IMR-90 (cell line): Measurements from ENCODE around the gene SURF4. TPM values are rescaled to one million over a fixed set of nuclear protein-coding genes. Genes with fewer than 3 reads are reported as not detected.

Experiments used
- ATAC-seq: fragments of 200-7000 bp; cut with Tn5 transposase; 2 replicates; pipeline ENCODE4 v1.9.1; 2020; ENCODE audit warnings: low read depth, mild to moderate bottlenecking, moderate library complexity
- BruUV-seq: library from RNA; stranded (reverse); fragments of 400-500 nt; replicated peaks from 2 replicates; lab custom pipeline; 2021; lab: Mats Ljungman, UMichigan
- CTCF ChIA-PET: fragments of 300-600 bp; formaldehyde crosslinking; extraction: SDS; loops from one replicate; lab custom pipeline; 2021; ENCODE audit warnings: antibody characterized with exemption; lab: Yijun Ruan, JAX
- POLR2A ChIA-PET: fragments of 300-600 bp; sonication (Branson Sonifier 250); formaldehyde crosslinking; loops from one replicate; lab custom pipeline; 2022; ENCODE audit warnings: antibody characterized with exemption; ENCODE audit not compliant: unreplicated experiment; lab: Charles Lee
- DNase-seq: peaks from one replicate; pipeline ENCODE4 v3.0.0; 2013
- H2AFZ ChIP-seq: replicated peaks from 2 replicates; pipeline ENCODE3; 2013; ENCODE audit warnings: low read length, mild to moderate bottlenecking; ENCODE audit not compliant: poor library complexity
- H2AK5ac ChIP-seq: 2 replicates; pipeline ENCODE4 v1.6.1; 2013; ENCODE audit warnings: low read depth, low read length, inconsistent platforms
- H2AK9ac ChIP-seq: replicated peaks from 2 replicates; pipeline ENCODE3; 2013; ENCODE audit warnings: mild to moderate bottlenecking, low read depth, low read length, moderate library complexity; ENCODE audit not compliant: poor library complexity
- H2BK120ac ChIP-seq: 2 replicates; pipeline ENCODE4 v1.6.1; 2013; ENCODE audit warnings: low read depth, low read length, inconsistent platforms
- H2BK15ac ChIP-seq: 3 replicates; pipeline ENCODE4 v1.6.1; 2013; ENCODE audit warnings: low read depth, low read length, inconsistent platforms
- H2BK20ac ChIP-seq: 2 replicates; pipeline ENCODE4 v1.6.1; 2013; ENCODE audit warnings: low read depth, mild to moderate bottlenecking, inconsistent platforms, low read length, moderate library complexity
- H2BK5ac ChIP-seq: 2 replicates; pipeline ENCODE4 v1.6.1; 2013; ENCODE audit warnings: mild to moderate bottlenecking, low read depth, low read length, inconsistent platforms; ENCODE audit not compliant: poor library complexity, severe bottlenecking
- H3K14ac ChIP-seq: replicated peaks from 2 replicates; pipeline ENCODE4 v1.6.1; 2013; ENCODE audit warnings: low read depth, low read length, inconsistent platforms
- H3K18ac ChIP-seq: 2 replicates; pipeline ENCODE4 v1.6.1; 2013; ENCODE audit warnings: low read depth, low read length, control low read depth
- H3K23ac ChIP-seq: 2 replicates; pipeline ENCODE4 v1.6.1; 2013; ENCODE audit warnings: low read depth, low read length, inconsistent platforms
- H3K27ac ChIP-seq: 2 replicates; pipeline ENCODE4 v1.5.1; 2013; ENCODE audit warnings: mild to moderate bottlenecking, control low read depth, low read length; ENCODE audit not compliant: insufficient read depth
- H3K27me3 ChIP-seq: 2 replicates; pipeline ENCODE4 v1.6.1; 2013; ENCODE audit warnings: low read length; ENCODE audit not compliant: control insufficient read depth, insufficient read depth
- H3K36me3 ChIP-seq: 2 replicates; pipeline ENCODE4 v1.6.1; 2013; ENCODE audit warnings: low read length, mixed read lengths; ENCODE audit not compliant: control insufficient read depth, insufficient read depth
- H3K4ac ChIP-seq: 2 replicates; pipeline ENCODE4 v1.6.1; 2013; ENCODE audit warnings: low read depth, low read length, inconsistent platforms
- H3K4me1 ChIP-seq: 2 replicates; pipeline ENCODE4 v1.6.1; 2013; ENCODE audit warnings: low read length, mixed read lengths; ENCODE audit not compliant: control insufficient read depth, insufficient read depth
- H3K4me2 ChIP-seq: 2 replicates; pipeline ENCODE4 v1.6.1; 2013; ENCODE audit warnings: low read depth, mild to moderate bottlenecking, control low read depth, low read length, moderate library complexity
- H3K4me3 ChIP-seq: 2 replicates; pipeline ENCODE4 v1.5.1; 2013; ENCODE audit warnings: low read depth, mild to moderate bottlenecking, control low read depth, low read length, moderate library complexity; ENCODE audit not compliant: insufficient read depth
- H3K56ac ChIP-seq: 2 replicates; pipeline ENCODE4 v1.6.1; 2013; ENCODE audit warnings: low read length, inconsistent platforms; ENCODE audit not compliant: insufficient read depth; ENCODE audit errors: extremely low read depth
- H3K79me1 ChIP-seq, 2 experiments: 2 replicates each; pipeline ENCODE4 v1.6.1; 2013; ENCODE audit warnings: low read length in 2 of 2, inconsistent platforms in 1 of 2, low read depth in 1 of 2
- H3K9ac ChIP-seq: 2 replicates; pipeline ENCODE4 v1.6.1; 2013; ENCODE audit warnings: low read depth, low read length, control low read depth
- H3K9me1 ChIP-seq: 2 replicates; pipeline ENCODE4 v1.6.1; 2013; ENCODE audit warnings: low read length, inconsistent platforms; ENCODE audit not compliant: insufficient read depth
- H3K9me3 ChIP-seq: 2 replicates; pipeline ENCODE4 v1.6.1; 2013; ENCODE audit warnings: low read length; ENCODE audit not compliant: control insufficient read depth, insufficient read depth
- H4K20me1 ChIP-seq: 2 replicates; pipeline ENCODE4 v1.6.1; 2013; ENCODE audit warnings: low read length, inconsistent platforms; ENCODE audit not compliant: insufficient read depth
- H4K5ac ChIP-seq: 2 replicates; pipeline ENCODE4 v1.6.1; 2013; ENCODE audit warnings: mild to moderate bottlenecking, low read depth, low read length, control low read depth
- H4K8ac ChIP-seq, 2 experiments: 2 replicates each; pipeline ENCODE4 v1.6.1; 2013; ENCODE audit warnings: low read depth in 2 of 2, low read length in 2 of 2, control low read depth in 1 of 2, inconsistent platforms in 1 of 2
- H4K91ac ChIP-seq: 2 replicates; pipeline ENCODE4 v1.6.1; 2013; ENCODE audit warnings: low read depth, low read length, inconsistent platforms; ENCODE audit not compliant: insufficient read depth
- BHLHE40 ChIP-seq: fragments of 150-350 bp; IDR thresholded peaks from 2 replicates; pipeline ENCODE4 v1.6.1; 2016; ENCODE audit warnings: mild to moderate bottlenecking, low read depth, low read length
- CEBPB ChIP-seq: IDR thresholded peaks from 2 replicates; pipeline ENCODE4 v1.6.1; 2012; ENCODE audit warnings: low read depth, low read length, improper control_type of control experiment
- CHD1 ChIP-seq: IDR thresholded peaks from 2 replicates; pipeline ENCODE4 v1.6.1; 2012; ENCODE audit warnings: low read depth, low read length, improper control_type of control experiment
- FOS ChIP-seq: fragments of 150-350 bp; IDR thresholded peaks from 2 replicates; pipeline ENCODE4 v1.6.1; 2016; ENCODE audit warnings: low read depth, low read length
- MAFK ChIP-seq: IDR thresholded peaks from 2 replicates; pipeline ENCODE4 v1.6.1; 2012; ENCODE audit warnings: low read depth, low read length, improper control_type of control experiment
- MAZ ChIP-seq: IDR thresholded peaks from 2 replicates; pipeline ENCODE4 v1.6.1; 2012; ENCODE audit warnings: low read depth, mild to moderate bottlenecking, low read length, improper control_type of control experiment, moderate library complexity, borderline replicate concordance
- MXI1 ChIP-seq: IDR thresholded peaks from 2 replicates; pipeline ENCODE4 v1.6.1; 2012; ENCODE audit warnings: low read depth, mild to moderate bottlenecking, low read length, moderate library complexity, borderline replicate concordance
- NFE2L2 ChIP-seq: fragments of 150-350 bp; IDR thresholded peaks from 2 replicates; pipeline ENCODE4 v1.6.1; 2016; ENCODE audit warnings: low read depth, mild to moderate bottlenecking, low read length
- POLR2A ChIP-seq: IDR thresholded peaks from 2 replicates; pipeline ENCODE4 v1.6.1; 2012; ENCODE audit warnings: mild to moderate bottlenecking, low read depth, low read length
- RAD21 ChIP-seq: IDR thresholded peaks from 2 replicates; pipeline ENCODE4 v1.6.1; 2012; ENCODE audit warnings: low read length, improper control_type of control experiment
- RCOR1 ChIP-seq: IDR thresholded peaks from 2 replicates; pipeline ENCODE4 v1.6.1; 2012; ENCODE audit warnings: mild to moderate bottlenecking, low read length, improper control_type of control experiment; ENCODE audit not compliant: insufficient replicate concordance
- RFX5 ChIP-seq: IDR thresholded peaks from 2 replicates; pipeline ENCODE4 v1.8.0; 2012; ENCODE audit warnings: low read depth, mild to moderate bottlenecking, low read length, moderate library complexity
- SMC3 ChIP-seq: fragments of 150-350 bp; IDR thresholded peaks from 2 replicates; pipeline ENCODE4 v1.6.1; 2016; ENCODE audit warnings: low read depth, mild to moderate bottlenecking, antibody characterized with exemption, low read length, moderate library complexity
- WGBS, 2 experiments: methylation state at CpG; one replicate each; pipeline versions ENCODE4 v1.1.5 to v1.1.7; 2013; ENCODE audit warnings: missing lambda C conversion rate in 2 of 2; ENCODE audit not compliant: insufficient read length in 1 of 2; ENCODE audit errors: extremely low coverage in 2 of 2; 5-methylcytosine and 5-hydroxymethylcytosine counted together
- dilution Hi-C: fragments of 300-500 bp; cut with HindIII; formaldehyde crosslinking; loops from one replicate; pipeline ENCODE4 v1.14.3; 2018; ENCODE audit warnings: low sequenced_read_pairs; ENCODE audit not compliant: unreplicated experiment
- in situ Hi-C: fragments of 300-500 bp; cut with MboI; formaldehyde crosslinking; loops from 3 replicates; pipeline ENCODE4 v1.14.3; 2019; ENCODE audit warnings: low sequenced_read_pairs, inconsistent platforms, mixed read lengths
- intact Hi-C: fragments of 100-400 bp; cut with micrococcal nuclease; formaldehyde crosslinking; loops from 2 replicates; pipeline ENCODE4 v1.10.0; 2022
- polyA plus RNA-seq, 3 experiments: library from polyadenylated mRNA; depleted of rRNA; stranded (reverse); fragments of >200 nt; gene quantifications; 2 replicates each; pipeline ENCODE4 v1.2.3, GENCODE V29; 2012; ENCODE audit warnings: low replicate concordance in 1 of 3
- total RNA-seq: library from RNA; depleted of rRNA; stranded (reverse); fragments of >200 nt; gene quantifications from 2 replicates; pipeline ENCODE4 v1.2.3, GENCODE V29; 2012
- TF ChIP-seq, protein P1 (sequence below): fragments of 150-350 bp; IDR thresholded peaks from 2 replicates; pipeline ENCODE4 v1.6.1; 2016; ENCODE audit warnings: low read depth, mild to moderate bottlenecking, low read length, moderate library complexity, borderline replicate concordance
- TF ChIP-seq, protein P2 (sequence below): fragments of 150-350 bp; IDR thresholded peaks from 2 replicates; pipeline ENCODE4 v1.6.1; 2017; ENCODE audit warnings: mild to moderate bottlenecking, antibody characterized with exemption, low read length, low read depth
- TF ChIP-seq, protein P3 (sequence below): conservative IDR thresholded peaks from 2 replicates; pipeline ENCODE4 v1.5.1; 2012; ENCODE audit warnings: mild to moderate bottlenecking, low read depth, low read length, improper control_type of control experiment

Gene SURF4
- total and polyA plus RNA-seq, 2 of the 4 experiments (the other 2 are of a cell fraction) = 307 to 532 TPM

DNA sequence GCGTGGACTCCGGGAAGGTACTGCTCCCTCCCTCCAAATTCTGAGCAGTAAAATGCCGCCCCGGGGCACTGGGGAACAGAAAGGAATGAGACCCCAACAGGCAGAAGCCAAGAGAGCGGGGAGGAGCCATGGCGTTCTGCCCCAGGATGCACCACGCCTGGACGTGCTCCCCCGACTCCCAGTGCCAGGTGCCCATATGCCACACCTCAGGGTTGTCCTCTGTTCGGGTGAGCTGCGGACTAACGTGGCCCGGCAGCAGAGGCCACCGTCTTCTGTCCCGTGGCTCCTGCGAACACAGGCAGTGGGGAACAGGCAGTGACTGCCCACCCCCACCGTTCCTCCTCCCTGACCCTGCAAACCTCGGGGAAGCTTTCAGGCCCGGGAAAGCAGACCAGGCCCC, 44.6 kb downstream of the SURF4 start:
- H3K79me1 ChIP-seq = peaks cover 17 to 30% of the 10 kb centered on the region in 2 experiments; a peak in 3 of 4 replicates
- H2AFZ ChIP-seq = no peak overlapping the region
- intact Hi-C loops (no loop called here), dilution Hi-C loops (no loop called here), in situ Hi-C loops (no loop called here)
- H3K23ac ChIP-seq = no peak overlapping the region
- no peak overlapping the region for H3K18ac ChIP-seq
- H3K27ac ChIP-seq = no peak overlapping the region
- no peak overlapping the region for H4K5ac ChIP-seq
- H4K91ac ChIP-seq = no peak overlapping the region
- TF ChIP-seq MAZ (no peak), BHLHE40 (no peak), RCOR1 (no peak), MXI1 (no peak), FOS (no peak), CEBPB (no peak), MAFK (no peak), POLR2A (no peak), NFE2L2 (no peak), RFX5 (no peak), RAD21 (no peak), CHD1 (no peak), SMC3 (no peak)
- TF ChIP-seq, protein P1, sequence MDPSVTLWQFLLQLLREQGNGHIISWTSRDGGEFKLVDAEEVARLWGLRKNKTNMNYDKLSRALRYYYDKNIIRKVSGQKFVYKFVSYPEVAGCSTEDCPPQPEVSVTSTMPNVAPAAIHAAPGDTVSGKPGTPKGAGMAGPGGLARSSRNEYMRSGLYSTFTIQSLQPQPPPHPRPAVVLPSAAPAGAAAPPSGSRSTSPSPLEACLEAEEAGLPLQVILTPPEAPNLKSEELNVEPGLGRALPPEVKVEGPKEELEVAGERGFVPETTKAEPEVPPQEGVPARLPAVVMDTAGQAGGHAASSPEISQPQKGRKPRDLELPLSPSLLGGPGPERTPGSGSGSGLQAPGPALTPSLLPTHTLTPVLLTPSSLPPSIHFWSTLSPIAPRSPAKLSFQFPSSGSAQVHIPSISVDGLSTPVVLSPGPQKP = no peak
- TF ChIP-seq, protein P2, sequence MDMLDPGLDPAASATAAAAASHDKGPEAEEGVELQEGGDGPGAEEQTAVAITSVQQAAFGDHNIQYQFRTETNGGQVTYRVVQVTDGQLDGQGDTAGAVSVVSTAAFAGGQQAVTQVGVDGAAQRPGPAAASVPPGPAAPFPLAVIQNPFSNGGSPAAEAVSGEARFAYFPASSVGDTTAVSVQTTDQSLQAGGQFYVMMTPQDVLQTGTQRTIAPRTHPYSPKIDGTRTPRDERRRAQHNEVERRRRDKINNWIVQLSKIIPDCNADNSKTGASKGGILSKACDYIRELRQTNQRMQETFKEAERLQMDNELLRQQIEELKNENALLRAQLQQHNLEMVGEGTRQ = no peak
- TF ChIP-seq, protein P3, sequence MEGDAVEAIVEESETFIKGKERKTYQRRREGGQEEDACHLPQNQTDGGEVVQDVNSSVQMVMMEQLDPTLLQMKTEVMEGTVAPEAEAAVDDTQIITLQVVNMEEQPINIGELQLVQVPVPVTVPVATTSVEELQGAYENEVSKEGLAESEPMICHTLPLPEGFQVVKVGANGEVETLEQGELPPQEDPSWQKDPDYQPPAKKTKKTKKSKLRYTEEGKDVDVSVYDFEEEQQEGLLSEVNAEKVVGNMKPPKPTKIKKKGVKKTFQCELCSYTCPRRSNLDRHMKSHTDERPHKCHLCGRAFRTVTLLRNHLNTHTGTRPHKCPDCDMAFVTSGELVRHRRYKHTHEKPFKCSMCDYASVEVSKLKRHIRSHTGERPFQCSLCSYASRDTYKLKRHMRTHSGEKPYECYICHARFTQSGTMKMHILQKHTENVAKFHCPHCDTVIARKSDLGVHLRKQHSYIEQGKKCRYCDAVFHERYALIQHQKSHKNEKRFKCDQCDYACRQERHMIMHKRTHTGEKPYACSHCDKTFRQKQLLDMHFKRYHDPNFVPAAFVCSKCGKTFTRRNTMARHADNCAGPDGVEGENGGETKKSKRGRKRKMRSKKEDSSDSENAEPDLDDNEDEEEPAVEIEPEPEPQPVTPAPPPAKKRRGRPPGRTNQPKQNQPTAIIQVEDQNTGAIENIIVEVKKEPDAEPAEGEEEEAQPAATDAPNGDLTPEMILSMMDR = no peak
- no peak overlapping the region for H2BK20ac ChIP-seq
- no peak overlapping the region for H3K4me3 ChIP-seq
- H4K20me1 ChIP-seq = no peaks in the 10 kb centered on the region; the same call in 1 of the 2 replicates
- peaks cover 35% of the 10 kb centered on the region for H3K36me3 ChIP-seq
- no TSS peak for BruUV-seq
- POLR2A ChIA-PET = no interaction called here
- H3K27me3 ChIP-seq = no peaks in the 10 kb centered on the region
- no peak for ATAC-seq
- no peak overlapping the region for H3K9ac ChIP-seq
- no peak overlapping the region for H2BK15ac ChIP-seq
- H2AK9ac ChIP-seq = no peak overlapping the region
- H2AK5ac ChIP-seq = no peak overlapping the region
- CTCF ChIA-PET = no interaction called here
- no peak overlapping the region for H3K4ac ChIP-seq
- no peaks in the 10 kb centered on the region for H3K4me1 ChIP-seq
- H3K9me1 ChIP-seq = peaks cover 6% of the 10 kb centered on the region; the same call in 1 of the 2 replicates
- no peak overlapping the region for H3K56ac ChIP-seq
- H2BK5ac ChIP-seq = no peak overlapping the region
- H4K8ac ChIP-seq = no peak overlapping the region
- H3K4me2 ChIP-seq = no peak overlapping the region
- no peak overlapping the region for H3K14ac ChIP-seq
- no peak overlapping the region for H2BK120ac ChIP-seq
- WGBS, 2 experiments = 93% methylated on average over 10 of the region's 19 CpGs; no CpG with 5 or more reads in 1 of the 2 experiments
- DNase-seq = no peak
- no peaks in the 10 kb centered on the region for H3K9me3 ChIP-seq
